H9 (cell line): ENCODE results near the gene TSACC. TPM values are rescaled to one million over a fixed set of nuclear protein-coding genes. Genes with fewer than 3 reads are reported as not detected.

Experiments
- DNase-seq: peaks from one replicate; pipeline ENCODE4 v3.0.0-alpha.2; 2017
- H2AFZ ChIP-seq: one replicate; pipeline ENCODE4 v1.6.1; 2013; ENCODE audit warnings: mild to moderate bottlenecking, low read length, control low read depth, moderate library complexity
- H2AK5ac ChIP-seq: 2 replicates; pipeline ENCODE4 v1.6.1; 2013; ENCODE audit warnings: low read length, control low read depth, mixed read lengths; ENCODE audit not compliant: insufficient read length
- H2BK120ac ChIP-seq: one replicate; pipeline ENCODE4 v1.6.1; 2013; ENCODE audit warnings: low read depth, mild to moderate bottlenecking, low read length, control low read depth, inconsistent platforms; ENCODE audit not compliant: poor library complexity, severe bottlenecking
- H2BK12ac ChIP-seq: 2 replicates; pipeline ENCODE4 v1.6.1; 2013; ENCODE audit warnings: low read length, control low read depth, mixed read lengths, low read depth; ENCODE audit not compliant: insufficient read length
- H2BK15ac ChIP-seq: 2 replicates; pipeline ENCODE4 v1.6.1; 2013; ENCODE audit warnings: low read depth, low read length, control low read depth
- H2BK20ac ChIP-seq: one replicate; pipeline ENCODE4 v1.6.1; 2013; ENCODE audit warnings: low read depth, mild to moderate bottlenecking, low read length, control low read depth, inconsistent platforms; ENCODE audit not compliant: poor library complexity, severe bottlenecking
- H2BK5ac ChIP-seq: 2 replicates; pipeline ENCODE4 v1.6.1; 2013; ENCODE audit warnings: low read length, control low read depth, mixed read lengths; ENCODE audit not compliant: insufficient read length
- H3K14ac ChIP-seq: 2 replicates; pipeline ENCODE4 v1.6.1; 2013; ENCODE audit warnings: low read length, control low read depth; ENCODE audit not compliant: insufficient read depth
- H3K18ac ChIP-seq: 2 replicates; pipeline ENCODE4 v1.6.1; 2013; ENCODE audit warnings: low read depth, mild to moderate bottlenecking, mixed read lengths, low read length, control low read depth; ENCODE audit not compliant: insufficient read length
- H3K23ac ChIP-seq: 2 replicates; pipeline ENCODE4 v1.6.1; 2013; ENCODE audit warnings: low read length, control low read depth, mixed read lengths, low read depth; ENCODE audit not compliant: insufficient read length
- H3K23me2 ChIP-seq: 2 replicates; pipeline ENCODE4 v1.6.1; 2013; ENCODE audit warnings: low read depth, mild to moderate bottlenecking, mixed read lengths, low read length, control low read depth; ENCODE audit not compliant: insufficient read length, poor library complexity, severe bottlenecking
- H3K27ac ChIP-seq: 2 replicates; pipeline ENCODE4 v1.5.1; 2013; ENCODE audit warnings: low read length, control low read depth, mixed read lengths, low read depth; ENCODE audit not compliant: insufficient read length
- H3K27me3 ChIP-seq: 2 replicates; pipeline ENCODE4 v1.6.1; 2013; ENCODE audit warnings: low read length, control low read depth, inconsistent platforms; ENCODE audit not compliant: insufficient read depth
- H3K4ac ChIP-seq: 2 replicates; pipeline ENCODE4 v1.6.1; 2013; ENCODE audit warnings: low read depth, mild to moderate bottlenecking, control low read depth, inconsistent platforms, low read length, moderate library complexity
- H3K4me1 ChIP-seq: 2 replicates; pipeline ENCODE4 v1.6.1; 2013; ENCODE audit warnings: low read length, control low read depth, inconsistent platforms; ENCODE audit not compliant: insufficient read depth
- H3K4me2 ChIP-seq: 2 replicates; pipeline ENCODE4 v1.6.1; 2013; ENCODE audit warnings: low read length, control low read depth, mixed read lengths; ENCODE audit not compliant: insufficient read length, insufficient read depth
- H3K56ac ChIP-seq: 2 replicates; pipeline ENCODE4 v1.6.1; 2013; ENCODE audit warnings: low read depth, mild to moderate bottlenecking, mixed read lengths, low read length, control low read depth; ENCODE audit not compliant: insufficient read length
- H3K79me1 ChIP-seq: 2 replicates; pipeline ENCODE4 v1.6.1; 2013; ENCODE audit warnings: low read depth, mild to moderate bottlenecking, moderate library complexity, low read length, control low read depth, inconsistent platforms; ENCODE audit not compliant: insufficient read depth, poor library complexity, severe bottlenecking
- H3K79me2 ChIP-seq: 2 replicates; pipeline ENCODE4 v1.6.1; 2013; ENCODE audit warnings: low read length, control low read depth, inconsistent platforms; ENCODE audit not compliant: insufficient read depth
- H3K9ac ChIP-seq: 2 replicates; pipeline ENCODE4 v1.6.1; 2013; ENCODE audit warnings: low read length, control low read depth, mixed read lengths; ENCODE audit not compliant: insufficient read length; ENCODE audit errors: extremely low read depth
- H3K9me3 ChIP-seq: one replicate; pipeline ENCODE4 v1.6.1; 2013; ENCODE audit warnings: low read depth, low read length, inconsistent platforms; ENCODE audit not compliant: control insufficient read depth
- H3T11ph ChIP-seq: one replicate; pipeline ENCODE4 v1.6.1; 2013; ENCODE audit warnings: mild to moderate bottlenecking, low read length, control low read depth, inconsistent platforms
- H4K20me1 ChIP-seq: one replicate; pipeline ENCODE4 v1.6.1; 2013; ENCODE audit not compliant: control insufficient read depth, insufficient read length, insufficient read depth
- H4K5ac ChIP-seq: 2 replicates; pipeline ENCODE4 v1.6.1; 2013; ENCODE audit warnings: low read depth, mild to moderate bottlenecking, mixed read lengths, low read length, control low read depth; ENCODE audit not compliant: insufficient read length
- H4K8ac ChIP-seq: replicated peaks from 2 replicates; pipeline ENCODE4 v1.6.1; 2013; ENCODE audit warnings: low read length, control low read depth, mixed read lengths, low read depth; ENCODE audit not compliant: insufficient read length
- H4K91ac ChIP-seq: 2 replicates; pipeline ENCODE4 v1.6.1; 2013; ENCODE audit warnings: low read depth, mild to moderate bottlenecking, moderate library complexity, mixed read lengths, low read length, control low read depth; ENCODE audit not compliant: insufficient read length
- H3K27ac Mint-ChIP-seq, 3 experiments: 2 replicates in 2 of 3; 3 replicates in 1 of 3; pipeline ENCODE4 v1.8.0; 2020 to 2021; ENCODE audit warnings: mixed read lengths in 3 of 3, mild to moderate bottlenecking in 1 of 3, moderate library complexity in 1 of 3
- H3K27me3 Mint-ChIP-seq: 2 replicates; pipeline ENCODE4 v1.8.0; 2021; ENCODE audit warnings: low read depth, mild to moderate bottlenecking, moderate library complexity, mixed read lengths
- H3K36me3 Mint-ChIP-seq, 3 experiments: 2 replicates in 2 of 3; 3 replicates in 1 of 3; pipeline ENCODE4 v1.8.0; 2020 to 2021; ENCODE audit warnings: low read depth in 3 of 3, mixed read lengths in 3 of 3; ENCODE audit not compliant: insufficient read depth in 1 of 3
- H3K4me1 Mint-ChIP-seq, 2 experiments: 2 replicates each; pipeline ENCODE4 v1.8.0; 2020; ENCODE audit warnings: mixed read lengths in 2 of 2
- H3K4me3 Mint-ChIP-seq, 2 experiments: 2 replicates in 1 of 2; 3 replicates in 1 of 2; pipeline ENCODE4 v1.8.0; 2020 to 2021; ENCODE audit warnings: mild to moderate bottlenecking in 2 of 2, mixed read lengths in 2 of 2, moderate library complexity in 1 of 2
- H3K9me3 Mint-ChIP-seq, 2 experiments: 2 replicates in 1 of 2; 3 replicates in 1 of 2; pipeline ENCODE4 v1.8.0; 2020; ENCODE audit warnings: mild to moderate bottlenecking in 2 of 2, mixed read lengths in 2 of 2, moderate library complexity in 1 of 2
- CTCF ChIP-seq: fragments of 200-600 bp; sonication (generic); conservative IDR thresholded peaks from 3 replicates; pipeline ENCODE4 v1.8.0; 2021; ENCODE audit warnings: antibody characterized with exemption, mild to moderate bottlenecking
- WGBS: extraction: QIAGEN DNeasy Blood & Tissue Kit; methylation state at CpG from one replicate; pipeline ENCODE4 v1.1.7; 2013; ENCODE audit warnings: missing lambda C conversion rate, low lambda C conversion rate, mixed read lengths; ENCODE audit not compliant: insufficient read length; ENCODE audit errors: extremely low coverage; 5-methylcytosine and 5-hydroxymethylcytosine counted together
- total RNA-seq: library from RNA; stranded (reverse); gene quantifications from 2 replicates; pipeline ENCODE4 v1.2.1, GENCODE V29; 2021

Gene TSACC
- total RNA-seq, 1 experiment from 2014 or later: 2.3 TPM

- Histone ChIP-seq H3K23ac (no peak overlapping the region), H3K4me1 (no peaks in the 10 kb centered on the region; the same call in 1 of the 2 replicates), H3K27ac (no peak overlapping the region), H2AK5ac (no peak overlapping the region), H3K14ac (no peak overlapping the region), H3K4me2 (no peak overlapping the region), H4K20me1 (no peaks in the 10 kb centered on the region), H3K79me1 (no peaks in the 10 kb centered on the region), H3K56ac (no peak overlapping the region), H2BK120ac (no peak overlapping the region), H2BK20ac (no peak overlapping the region), H4K5ac (no peak overlapping the region), H3K4ac (no peak overlapping the region), H3K27me3 (no peaks in the 10 kb centered on the region; the same call in 1 of the 2 replicates), H4K91ac (no peak overlapping the region), H3T11ph (no peak overlapping the region), H2BK5ac (no peak overlapping the region), H3K9ac (no peak overlapping the region), H3K23me2 (no peaks in the 10 kb centered on the region), H2BK12ac (no peak overlapping the region), H4K8ac (no peak overlapping the region), H3K79me2 (no peaks in the 10 kb centered on the region), H2AFZ (no peak overlapping the region), H3K9me3 (no peaks in the 10 kb centered on the region), H3K18ac (no peak overlapping the region), H2BK15ac (no peak overlapping the region)
- no peak for DNase-seq
- H3K36me3 Mint-ChIP-seq: no peaks in the 10 kb centered on the region
- H3K4me3 Mint-ChIP-seq: no peak overlapping the region
- no CpG with 5 or more reads among the region's 7 CpGs for WGBS
- H3K27ac Mint-ChIP-seq: peak overlapping the region in 1 of 3 experiments; percentile 70; a peak in 1 of 7 replicates
- no peaks in the 10 kb centered on the region for H3K9me3 Mint-ChIP-seq
- no peak for TF ChIP-seq CTCF
- H3K4me1 Mint-ChIP-seq: peaks cover 11 to 15% of the 10 kb centered on the region in 2 experiments
- peaks cover 25% of the 10 kb centered on the region for H3K27me3 Mint-ChIP-seq
Measured at GRCh38 chr1:156382561-156382960, 44.2 kb downstream of the TSACC start.
